Hematopoietic multipotent progenitor cell treated with erythropoietin and hydrocortisone succinate and interleukin-3 and kit ligand, for 15 days (in vitro differentiated cells): ENCODE results near the gene NDUFS1.
"Not testable (repeated sequence)": the region's sequence is repeated elsewhere in the genome, so short reads cannot be mapped to it uniquely, and the experiment has no call there.

Experiments
- DNase-seq: peaks from one replicate; pipeline ENCODE4 v3.0.0-alpha.2; 2015; ENCODE audit warnings: low spot score

NDUFS1 gene

GRCh38 chr2:206098471-206098870 lies 60.8 kb downstream of the NDUFS1 start:
- no peak for DNase-seq

GRCh38 chr2:206096876-206097275 lies 62.4 kb downstream of the NDUFS1 start:
- DNase-seq = no peak

GRCh38 chr2:206095536-206096332 lies 63.5 kb downstream of the NDUFS1 start:
- no peak for DNase-seq

GRCh38 chr2:206092297-206092696 lies 66.9 kb downstream of the NDUFS1 start:
- DNase-seq = no peak

GRCh38 chr2:206088248-206088647 lies 71.0 kb downstream of the NDUFS1 start:
- DNase-seq = no peak

- peak; percentile 43 for DNase-seq
Measured at GRCh38 chr2:206086716-206087350, 72.4 kb downstream of the NDUFS1 start.

- peak; percentile 84 for DNase-seq
Measured at GRCh38 chr2:206085742-206086445, 73.3 kb downstream of the NDUFS1 start, which contains the start of gene INO80D. INO80D (minus strand) TSS chr2:206086174; CDS start chr2:206063016, 23,158 bp downstream.

GRCh38 chr2:206084870-206085741 lies 74.1 kb downstream of the NDUFS1 start:
- peak; percentile 51 for DNase-seq

- DNase-seq = peak; percentile 40
Measured at GRCh38 chr2:206084439-206084869, 74.8 kb downstream of the NDUFS1 start.

GRCh38 chr2:206083602-206084438 lies 75.4 kb downstream of the NDUFS1 start:
- peak; percentile 26 for DNase-seq

- no peak for DNase-seq
Measured at GRCh38 chr2:206082298-206082843, 76.9 kb downstream of the NDUFS1 start.

GRCh38 chr2:206080927-206081326 lies 78.3 kb downstream of the NDUFS1 start:
- DNase-seq = no peak

GRCh38 chr2:206079699-206080465 lies 79.4 kb downstream of the NDUFS1 start:
- no peak for DNase-seq

GRCh38 chr2:206077879-206078278 lies 81.4 kb downstream of the NDUFS1 start:
- DNase-seq = not testable (repeated sequence)

GRCh38 chr2:206075113-206075512 lies 84.1 kb downstream of the NDUFS1 start:
- no peak for DNase-seq

- DNase-seq = no peak
Measured at GRCh38 chr2:206071807-206072206, 87.4 kb downstream of the NDUFS1 start.

- DNase-seq = peak; percentile 60
Measured at GRCh38 chr2:206069417-206069816, 89.8 kb downstream of the NDUFS1 start.

GRCh38 chr2:206068207-206068606 lies 91.0 kb downstream of the NDUFS1 start:
- DNase-seq = no peak
